Measurements from ENCODE around the gene ACTL9.
"Not testable (repeated sequence)": the region's sequence is repeated elsewhere in the genome, so short reads cannot be mapped to it uniquely, and the experiment has no call there.

ACTL9 gene

DNA sequence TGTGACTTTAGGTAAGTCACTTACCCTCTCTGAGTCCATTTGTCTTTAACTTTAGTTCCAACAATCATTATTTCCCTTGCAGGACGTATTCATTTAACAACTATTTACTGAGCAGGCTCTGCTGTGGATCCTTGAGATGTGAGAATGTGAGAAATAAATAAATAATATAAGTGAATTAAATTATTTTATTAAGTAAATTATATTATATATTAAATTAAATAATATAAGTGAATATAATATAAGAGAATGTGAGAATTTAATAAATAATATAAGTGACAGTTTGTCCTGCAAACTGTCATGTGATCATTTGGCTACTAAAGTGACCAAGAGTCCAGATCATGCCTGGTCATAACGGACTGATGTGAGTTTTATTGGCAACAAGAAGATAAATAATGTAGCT is 23.4 kb upstream of the ACTL9 start:
- ATAC-seq (ENCODE audit: low read depth) = no peak
- H3K36me3 ChIP-seq (ENCODE audit: low read depth) = no peaks in the 10 kb centered on the region
- DNase-seq (ENCODE audit: low spot score) = no peak
- H3K27ac ChIP-seq (ENCODE audit: poor library complexity, severe bottlenecking) = no peak overlapping the region
- TF ChIP-seq, protein P1, sequence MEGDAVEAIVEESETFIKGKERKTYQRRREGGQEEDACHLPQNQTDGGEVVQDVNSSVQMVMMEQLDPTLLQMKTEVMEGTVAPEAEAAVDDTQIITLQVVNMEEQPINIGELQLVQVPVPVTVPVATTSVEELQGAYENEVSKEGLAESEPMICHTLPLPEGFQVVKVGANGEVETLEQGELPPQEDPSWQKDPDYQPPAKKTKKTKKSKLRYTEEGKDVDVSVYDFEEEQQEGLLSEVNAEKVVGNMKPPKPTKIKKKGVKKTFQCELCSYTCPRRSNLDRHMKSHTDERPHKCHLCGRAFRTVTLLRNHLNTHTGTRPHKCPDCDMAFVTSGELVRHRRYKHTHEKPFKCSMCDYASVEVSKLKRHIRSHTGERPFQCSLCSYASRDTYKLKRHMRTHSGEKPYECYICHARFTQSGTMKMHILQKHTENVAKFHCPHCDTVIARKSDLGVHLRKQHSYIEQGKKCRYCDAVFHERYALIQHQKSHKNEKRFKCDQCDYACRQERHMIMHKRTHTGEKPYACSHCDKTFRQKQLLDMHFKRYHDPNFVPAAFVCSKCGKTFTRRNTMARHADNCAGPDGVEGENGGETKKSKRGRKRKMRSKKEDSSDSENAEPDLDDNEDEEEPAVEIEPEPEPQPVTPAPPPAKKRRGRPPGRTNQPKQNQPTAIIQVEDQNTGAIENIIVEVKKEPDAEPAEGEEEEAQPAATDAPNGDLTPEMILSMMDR (IDR thresholded peaks at IDR 0.05; ENCODE audit: poor library complexity, severe bottlenecking) = no peak
- no peaks in the 10 kb centered on the region for H3K9me3 ChIP-seq (ENCODE audit: severe bottlenecking)
- no peaks in the 10 kb centered on the region for H3K4me1 ChIP-seq (ENCODE audit: insufficient read depth, poor library complexity, severe bottlenecking)
- no peak overlapping the region for H3K4me3 ChIP-seq (ENCODE audit: severe bottlenecking)
- no peaks in the 10 kb centered on the region for H3K27me3 ChIP-seq (ENCODE audit: insufficient read depth, poor library complexity, severe bottlenecking)

GRCh38 chr19:8721334-8721733 is 22.7 kb upstream of the ACTL9 start, which contains the start of gene OR2Z1:
Gene OR2Z1, plus strand, starts transcription at chr19:8721634. Its CDS starts 9,395 bp downstream, at chr19:8731029.
- no peaks in the 10 kb centered on the region for H3K36me3 ChIP-seq (ENCODE audit: low read depth)
- no peak within 1 kb of the TSS for H3K4me3 ChIP-seq (ENCODE audit: severe bottlenecking)
- no peak within 1 kb of the TSS for H3K27ac ChIP-seq (ENCODE audit: poor library complexity, severe bottlenecking)
- ATAC-seq (ENCODE audit: low read depth) = no peak
- DNase-seq (ENCODE audit: low spot score) = no peak
- TF ChIP-seq, protein P1 (IDR thresholded peaks at IDR 0.05; ENCODE audit: poor library complexity, severe bottlenecking) = no peak
- no peaks in the 10 kb centered on the region for H3K4me1 ChIP-seq (ENCODE audit: insufficient read depth, poor library complexity, severe bottlenecking)
- no peaks in the 10 kb centered on the region for H3K27me3 ChIP-seq (ENCODE audit: insufficient read depth, poor library complexity, severe bottlenecking)
- no peaks in the 10 kb centered on the region for H3K9me3 ChIP-seq (ENCODE audit: severe bottlenecking)

DNA sequence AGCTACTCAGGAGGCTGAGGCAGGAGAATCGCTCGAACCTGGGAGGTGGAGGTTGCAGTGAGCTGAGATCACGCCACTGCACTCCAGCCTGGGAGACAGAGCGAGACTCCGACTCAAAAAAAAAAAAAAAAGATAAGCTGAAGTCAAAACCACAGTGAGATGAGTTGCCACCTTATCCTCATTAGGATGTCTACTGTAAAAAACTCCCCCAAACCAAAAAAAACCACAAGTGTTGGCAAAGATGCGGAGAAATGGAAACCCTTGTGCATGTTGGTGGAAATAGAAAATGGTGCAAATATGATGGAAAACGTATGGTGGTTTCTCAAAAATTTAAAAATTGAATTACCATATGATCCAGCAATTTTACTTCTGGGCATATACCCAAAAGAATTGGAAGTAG is 11.7 kb upstream of the ACTL9 start:
- not testable (repeated sequence) for H3K4me1 ChIP-seq (ENCODE audit: insufficient read depth, poor library complexity, severe bottlenecking); H3K36me3 ChIP-seq (ENCODE audit: low read depth); H3K9me3 ChIP-seq (ENCODE audit: severe bottlenecking); ATAC-seq (ENCODE audit: low read depth); DNase-seq (ENCODE audit: low spot score); H3K27me3 ChIP-seq (ENCODE audit: insufficient read depth, poor library complexity, severe bottlenecking); H3K27ac ChIP-seq (ENCODE audit: poor library complexity, severe bottlenecking); H3K4me3 ChIP-seq (ENCODE audit: severe bottlenecking)

- H3K27ac ChIP-seq (ENCODE audit: poor library complexity, severe bottlenecking) = no peak overlapping the region
- no peaks in the 10 kb centered on the region for H3K36me3 ChIP-seq (ENCODE audit: low read depth)
- H3K9me3 ChIP-seq (ENCODE audit: severe bottlenecking) = peaks cover 2% of the 10 kb centered on the region
- ATAC-seq (ENCODE audit: low read depth) (no peak), DNase-seq (ENCODE audit: low spot score) (no peak)
- H3K4me1 ChIP-seq (ENCODE audit: insufficient read depth, poor library complexity, severe bottlenecking) = no peaks in the 10 kb centered on the region
- H3K27me3 ChIP-seq (ENCODE audit: insufficient read depth, poor library complexity, severe bottlenecking) = no peaks in the 10 kb centered on the region
- TF ChIP-seq, protein P1 (IDR thresholded peaks at IDR 0.05; ENCODE audit: poor library complexity, severe bottlenecking) = no peak
- no peak overlapping the region for H3K4me3 ChIP-seq (ENCODE audit: severe bottlenecking)
Measured at GRCh38 chr19:8705742-8706141, 7.1 kb upstream of the ACTL9 start.

DNA sequence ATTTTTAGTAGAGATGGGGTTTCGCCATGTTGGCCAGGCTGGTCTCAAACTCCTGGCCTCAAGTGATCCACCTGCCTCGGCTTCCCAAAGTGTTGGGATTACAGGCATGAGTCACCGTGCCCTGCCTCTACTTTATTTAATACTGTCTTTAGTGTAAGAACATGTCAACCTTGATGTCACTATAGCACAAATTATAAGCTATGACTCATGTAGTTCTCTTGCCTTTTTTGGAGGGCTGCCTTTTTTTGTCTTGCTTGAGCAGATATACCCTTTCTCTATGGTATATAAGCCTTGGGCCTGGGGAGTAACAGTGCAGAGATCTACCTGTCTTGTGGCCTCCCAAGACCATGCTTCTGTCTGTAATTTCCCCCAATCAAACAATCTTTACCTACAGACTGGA is 6.7 kb upstream of the ACTL9 start:
- H3K27me3 ChIP-seq (ENCODE audit: insufficient read depth, poor library complexity, severe bottlenecking); ATAC-seq (ENCODE audit: low read depth); H3K4me3 ChIP-seq (ENCODE audit: severe bottlenecking); H3K27ac ChIP-seq (ENCODE audit: poor library complexity, severe bottlenecking); H3K4me1 ChIP-seq (ENCODE audit: insufficient read depth, poor library complexity, severe bottlenecking); H3K9me3 ChIP-seq (ENCODE audit: severe bottlenecking); DNase-seq (ENCODE audit: low spot score); H3K36me3 ChIP-seq (ENCODE audit: low read depth): not testable (repeated sequence)

DNA sequence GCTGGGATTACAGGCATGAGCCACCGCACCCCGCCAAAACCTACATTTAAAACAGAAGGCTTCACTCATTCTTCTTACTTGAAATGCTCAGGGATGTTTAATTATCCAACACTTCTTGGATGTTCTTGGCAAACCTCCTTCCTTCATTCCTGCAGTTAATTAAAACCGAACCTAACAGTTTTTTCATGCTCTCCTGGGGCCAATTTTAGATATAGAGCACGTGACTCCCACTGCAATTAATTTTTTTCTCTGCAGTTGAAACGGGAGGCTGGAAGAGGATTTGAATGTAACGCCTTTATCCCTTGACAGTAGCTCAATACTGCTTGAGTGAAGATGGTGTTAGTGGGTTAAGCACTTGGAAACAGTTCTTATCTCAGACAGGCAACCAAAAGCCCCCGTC is 4.6 kb upstream of the ACTL9 start:
- no peaks in the 10 kb centered on the region for H3K9me3 ChIP-seq (ENCODE audit: severe bottlenecking)
- H3K27ac ChIP-seq (ENCODE audit: poor library complexity, severe bottlenecking) = no peak overlapping the region
- DNase-seq (ENCODE audit: low spot score) = no peak
- H3K36me3 ChIP-seq (ENCODE audit: low read depth) = no peaks in the 10 kb centered on the region
- H3K27me3 ChIP-seq (ENCODE audit: insufficient read depth, poor library complexity, severe bottlenecking) = no peaks in the 10 kb centered on the region
- no peak for ATAC-seq (ENCODE audit: low read depth)
- no peaks in the 10 kb centered on the region for H3K4me1 ChIP-seq (ENCODE audit: insufficient read depth, poor library complexity, severe bottlenecking)
- TF ChIP-seq, protein P1 (IDR thresholded peaks at IDR 0.05; ENCODE audit: poor library complexity, severe bottlenecking) = no peak
- H3K4me3 ChIP-seq (ENCODE audit: severe bottlenecking) = no peak overlapping the region

Measured in RWPE2 (cell line).